Panc1 (cell line): ENCODE data around the gene VPS16. TPM values are rescaled to one million over a fixed set of nuclear protein-coding genes. Genes with fewer than 3 reads are reported as not detected.
"Not testable (repeated sequence)": the region's sequence is repeated elsewhere in the genome, so short reads cannot be mapped to it uniquely, and the experiment has no call there.

ENCODE experiments used
- ATAC-seq: fragments of 200-7000 bp; cut with Tn5 transposase; 2 replicates; pipeline ENCODE4 v1.9.1; 2020; ENCODE audit warnings: mild to moderate bottlenecking, moderate library complexity
- BruUV-seq: library from RNA; stranded (reverse); fragments of 400-500 nt; replicated peaks from 2 replicates; lab custom pipeline; 2021; lab: Mats Ljungman, UMichigan
- CTCF ChIA-PET: fragments of 300-600 bp; sonication (Branson Sonifier 250); formaldehyde crosslinking; loops from one replicate; lab custom pipeline; 2022; ENCODE audit warnings: antibody characterized with exemption; lab: Charles Lee
- POLR2A ChIA-PET: fragments of 300-600 bp; sonication (Branson Sonifier 250); formaldehyde crosslinking; loops from one replicate; lab custom pipeline; 2022; ENCODE audit warnings: antibody characterized with exemption; lab: Charles Lee
- DNase-seq: peaks from one replicate; pipeline ENCODE4 v3.0.0-alpha.2; 2010; ENCODE audit warnings: low read depth, low spot score
- H3K27ac ChIP-seq: 2 replicates; pipeline ENCODE4 v1.5.1; 2011; ENCODE audit warnings: mild to moderate bottlenecking, low read length, inconsistent platforms
- H3K27me3 ChIP-seq: fragments of 200-500 bp; sonication (Bioruptor generic); 2 replicates; pipeline ENCODE4 v1.6.0; 2014; ENCODE audit warnings: low read length, inconsistent platforms; ENCODE audit not compliant: control insufficient read depth, insufficient read depth
- H3K36me3 ChIP-seq: fragments of 200-500 bp; sonication (Bioruptor generic); 2 replicates; pipeline ENCODE4 v1.5.1; 2014; ENCODE audit warnings: inconsistent platforms, mild to moderate bottlenecking, low read length, moderate library complexity; ENCODE audit not compliant: control insufficient read depth, insufficient read depth
- H3K4me1 ChIP-seq: 2 replicates; pipeline ENCODE4 v1.5.1; 2011; ENCODE audit warnings: inconsistent platforms, mild to moderate bottlenecking, low read length, moderate library complexity; ENCODE audit not compliant: control insufficient read depth, insufficient read depth
- H3K4me3 ChIP-seq, 2 experiments: 2 replicates each; pipeline ENCODE4 v1.5.1; 2011 to 2012; ENCODE audit warnings: low read depth in 2 of 2, low read length in 2 of 2, mild to moderate bottlenecking in 2 of 2, inconsistent platforms in 1 of 2, moderate library complexity in 1 of 2
- H3K9me3 ChIP-seq: fragments of 200-500 bp; sonication (Bioruptor generic); 2 replicates; pipeline ENCODE4 v1.5.1; 2014; ENCODE audit warnings: low read depth, mild to moderate bottlenecking, inconsistent platforms, low read length, moderate library complexity; ENCODE audit not compliant: control insufficient read depth, insufficient read depth
- POLR2AphosphoS5 ChIP-seq: IDR thresholded peaks from 2 replicates; pipeline ENCODE4 v1.6.1; 2012; ENCODE audit warnings: mild to moderate bottlenecking, low read depth, low read length, moderate library complexity
- SIN3A ChIP-seq: IDR thresholded peaks from 2 replicates; pipeline ENCODE4 v1.6.1; 2012; ENCODE audit warnings: low read depth, mild to moderate bottlenecking, low read length, moderate library complexity, borderline replicate concordance; ENCODE audit not compliant: insufficient read depth
- TCF7L2 ChIP-seq: IDR thresholded peaks from 2 replicates; pipeline ENCODE4 v1.6.1; 2011; ENCODE audit warnings: mild to moderate bottlenecking, low read depth, low read length, inconsistent platforms
- in situ Hi-C: cut with HindIII; loops from 2 replicates; pipeline ENCODE4 v1.10.0; 2016; ENCODE audit warnings: low sequenced_read_pairs, low pct_unique_long_range_greater_than_20kb
- intact Hi-C: fragments of 100-400 bp; cut with micrococcal nuclease; formaldehyde crosslinking; loops from one replicate; pipeline ENCODE4 v1.10.0; 2022; ENCODE audit not compliant: unreplicated experiment
- total RNA-seq: library from RNA; stranded (reverse); gene quantifications from one replicate; pipeline ENCODE4 v1.2.1, GENCODE V29; 2021; ENCODE audit not compliant: unreplicated experiment
- TF ChIP-seq, protein P1 (sequence below): fragments of 450-650 bp; IDR thresholded peaks from 2 replicates; pipeline ENCODE4 v1.5.1; 2017; ENCODE audit warnings: mild to moderate bottlenecking
- TF ChIP-seq, protein P2 (sequence below), 2 experiments: IDR thresholded peaks; 2 replicates each; pipeline ENCODE4 v1.6.1; 2011 to 2012; ENCODE audit warnings: low read depth in 2 of 2, control low read depth in 1 of 2, low read length in 1 of 2, mild to moderate bottlenecking in 1 of 2, moderate library complexity in 1 of 2; ENCODE audit not compliant: insufficient read depth in 1 of 2

VPS16 gene
- total RNA-seq, 1 experiment from 2014 or later: 35.3 TPM

DNA sequence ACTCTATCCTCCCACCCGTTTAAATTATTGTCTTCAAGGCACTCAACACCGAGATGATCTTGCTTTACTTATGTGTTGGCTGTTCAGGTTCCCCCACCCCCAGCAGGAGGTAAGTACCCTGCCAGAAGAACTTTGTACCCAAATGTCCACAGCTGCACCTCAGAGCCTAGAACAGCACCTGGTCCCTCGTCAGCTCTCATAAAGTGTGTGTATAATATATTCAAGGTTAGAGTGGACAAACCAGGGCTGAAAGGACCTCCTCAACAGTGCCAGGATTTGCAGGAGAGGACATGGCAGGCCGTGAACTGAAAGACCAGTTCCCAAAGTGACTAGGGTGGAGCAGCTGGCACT, 34.2 kb upstream of the VPS16 start:
- ATAC-seq (no peak), DNase-seq (no peak)
- ChIA-PET CTCF (no interaction called here), POLR2A (no interaction called here)
- in situ Hi-C loops (no loop called here), intact Hi-C loops (no loop called here)
- Histone ChIP-seq H3K27ac (no peak overlapping the region), H3K9me3 (no peaks in the 10 kb centered on the region), H3K36me3 (no peaks in the 10 kb centered on the region), H3K4me1 (no peaks in the 10 kb centered on the region), H3K4me3 (no peak overlapping the region), H3K27me3 (peaks cover 4% of the 10 kb centered on the region; the same call in 1 of the 2 replicates)
- BruUV-seq: no TSS peak
- TF ChIP-seq POLR2AphosphoS5: no peak
- TF ChIP-seq SIN3A: no peak
- TF ChIP-seq, protein P1, sequence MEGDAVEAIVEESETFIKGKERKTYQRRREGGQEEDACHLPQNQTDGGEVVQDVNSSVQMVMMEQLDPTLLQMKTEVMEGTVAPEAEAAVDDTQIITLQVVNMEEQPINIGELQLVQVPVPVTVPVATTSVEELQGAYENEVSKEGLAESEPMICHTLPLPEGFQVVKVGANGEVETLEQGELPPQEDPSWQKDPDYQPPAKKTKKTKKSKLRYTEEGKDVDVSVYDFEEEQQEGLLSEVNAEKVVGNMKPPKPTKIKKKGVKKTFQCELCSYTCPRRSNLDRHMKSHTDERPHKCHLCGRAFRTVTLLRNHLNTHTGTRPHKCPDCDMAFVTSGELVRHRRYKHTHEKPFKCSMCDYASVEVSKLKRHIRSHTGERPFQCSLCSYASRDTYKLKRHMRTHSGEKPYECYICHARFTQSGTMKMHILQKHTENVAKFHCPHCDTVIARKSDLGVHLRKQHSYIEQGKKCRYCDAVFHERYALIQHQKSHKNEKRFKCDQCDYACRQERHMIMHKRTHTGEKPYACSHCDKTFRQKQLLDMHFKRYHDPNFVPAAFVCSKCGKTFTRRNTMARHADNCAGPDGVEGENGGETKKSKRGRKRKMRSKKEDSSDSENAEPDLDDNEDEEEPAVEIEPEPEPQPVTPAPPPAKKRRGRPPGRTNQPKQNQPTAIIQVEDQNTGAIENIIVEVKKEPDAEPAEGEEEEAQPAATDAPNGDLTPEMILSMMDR: no peak
- TF ChIP-seq, protein P2, sequence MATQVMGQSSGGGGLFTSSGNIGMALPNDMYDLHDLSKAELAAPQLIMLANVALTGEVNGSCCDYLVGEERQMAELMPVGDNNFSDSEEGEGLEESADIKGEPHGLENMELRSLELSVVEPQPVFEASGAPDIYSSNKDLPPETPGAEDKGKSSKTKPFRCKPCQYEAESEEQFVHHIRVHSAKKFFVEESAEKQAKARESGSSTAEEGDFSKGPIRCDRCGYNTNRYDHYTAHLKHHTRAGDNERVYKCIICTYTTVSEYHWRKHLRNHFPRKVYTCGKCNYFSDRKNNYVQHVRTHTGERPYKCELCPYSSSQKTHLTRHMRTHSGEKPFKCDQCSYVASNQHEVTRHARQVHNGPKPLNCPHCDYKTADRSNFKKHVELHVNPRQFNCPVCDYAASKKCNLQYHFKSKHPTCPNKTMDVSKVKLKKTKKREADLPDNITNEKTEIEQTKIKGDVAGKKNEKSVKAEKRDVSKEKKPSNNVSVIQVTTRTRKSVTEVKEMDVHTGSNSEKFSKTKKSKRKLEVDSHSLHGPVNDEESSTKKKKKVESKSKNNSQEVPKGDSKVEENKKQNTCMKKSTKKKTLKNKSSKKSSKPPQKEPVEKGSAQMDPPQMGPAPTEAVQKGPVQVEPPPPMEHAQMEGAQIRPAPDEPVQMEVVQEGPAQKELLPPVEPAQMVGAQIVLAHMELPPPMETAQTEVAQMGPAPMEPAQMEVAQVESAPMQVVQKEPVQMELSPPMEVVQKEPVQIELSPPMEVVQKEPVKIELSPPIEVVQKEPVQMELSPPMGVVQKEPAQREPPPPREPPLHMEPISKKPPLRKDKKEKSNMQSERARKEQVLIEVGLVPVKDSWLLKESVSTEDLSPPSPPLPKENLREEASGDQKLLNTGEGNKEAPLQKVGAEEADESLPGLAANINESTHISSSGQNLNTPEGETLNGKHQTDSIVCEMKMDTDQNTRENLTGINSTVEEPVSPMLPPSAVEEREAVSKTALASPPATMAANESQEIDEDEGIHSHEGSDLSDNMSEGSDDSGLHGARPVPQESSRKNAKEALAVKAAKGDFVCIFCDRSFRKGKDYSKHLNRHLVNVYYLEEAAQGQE (IDR thresholded peaks at IDR 0.05; ENCODE audit: insufficient read depth in 1 of 2, low read depth in 2 of 2, low read length in 1 of 2): no peak
- TF ChIP-seq TCF7L2: no peak

DNA sequence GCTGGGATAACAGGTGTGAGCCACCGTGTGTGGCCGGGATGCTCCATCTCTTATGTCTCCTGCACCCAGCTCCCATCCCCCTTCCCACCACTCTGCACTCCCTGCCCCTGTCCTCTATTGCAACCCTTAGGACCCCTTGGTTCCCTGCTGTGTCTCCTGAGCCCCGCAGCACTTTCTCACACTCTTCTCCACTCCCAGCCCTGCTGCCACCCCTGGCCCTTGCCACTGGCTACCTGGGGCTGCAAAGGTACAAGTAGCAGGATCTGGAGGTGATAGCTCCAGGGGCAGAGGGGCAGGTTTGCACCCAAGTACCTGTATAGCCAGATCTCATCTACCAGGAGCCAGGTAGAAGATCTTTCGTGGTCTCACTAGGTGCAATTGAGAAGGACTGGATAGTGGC, 33.5 kb upstream of the VPS16 start:
- peaks cover 2% of the 10 kb centered on the region; the same call in 1 of the 2 replicates for H3K9me3 ChIP-seq
- no peak for ATAC-seq
- BruUV-seq: no TSS peak
- CTCF ChIA-PET: no interaction called here
- no peaks in the 10 kb centered on the region for H3K4me1 ChIP-seq
- no peak overlapping the region for H3K27ac ChIP-seq
- H3K4me3 ChIP-seq: no peak overlapping the region
- DNase-seq: no peak
- peaks cover 4% of the 10 kb centered on the region; the same call in 1 of the 2 replicates for H3K27me3 ChIP-seq
- intact Hi-C loops (no loop called here), in situ Hi-C loops (no loop called here)
- H3K36me3 ChIP-seq: no peaks in the 10 kb centered on the region
- POLR2A ChIA-PET: no interaction called here
- TF ChIP-seq TCF7L2: no peak
- TF ChIP-seq POLR2AphosphoS5: no peak
- TF ChIP-seq, protein P1: no peak
- TF ChIP-seq, protein P2 (IDR thresholded peaks at IDR 0.05; ENCODE audit: insufficient read depth in 1 of 2, low read depth in 2 of 2, low read length in 1 of 2): no peak
- TF ChIP-seq SIN3A: no peak

DNA sequence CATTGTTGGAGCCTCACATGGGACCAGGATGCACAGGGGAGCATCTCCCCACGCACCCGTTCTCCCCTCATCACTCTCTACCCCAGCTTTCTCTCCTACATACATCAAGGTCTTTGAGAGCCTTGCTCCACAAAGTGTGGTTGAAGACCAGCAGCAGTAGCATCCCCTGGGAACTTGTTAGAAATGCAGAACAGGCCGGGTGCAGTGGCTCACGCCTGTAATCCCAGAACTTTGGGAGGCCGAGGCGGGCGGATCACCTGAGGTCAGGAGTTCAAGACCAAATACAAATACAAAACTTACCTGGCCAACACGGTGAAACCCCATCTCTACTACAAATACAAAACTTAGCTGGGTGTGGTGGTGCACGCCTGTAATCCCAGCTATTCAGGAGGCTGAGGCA, 32.6 kb upstream of the VPS16 start:
- H3K27me3 ChIP-seq, DNase-seq, intact Hi-C loops, POLR2A ChIA-PET, BruUV-seq, H3K4me3 ChIP-seq, H3K9me3 ChIP-seq, in situ Hi-C loops, H3K27ac ChIP-seq, H3K36me3 ChIP-seq, ATAC-seq, H3K4me1 ChIP-seq: not testable (repeated sequence)
- CTCF ChIA-PET: interaction anchor here (0.7 kb wide), 1 partner anchor 306 kb away, joined by 6 read pairs; no protein-coding TSS in a partner anchor
